NCI-H524 treated with DMSO at 0.1 percent for 48 hours (cell line): Measurements from ENCODE around the gene ZBTB11.
A peak's percentile ranks its signal among the peaks of the same experiment; 100 is the strongest.
"Not testable (repeated sequence)": the region's sequence is repeated elsewhere in the genome, so short reads cannot be mapped to it uniquely, and the experiment has no call there.

Experiments
- DNase-seq: peaks from one replicate; lab custom pipeline; 2025; lab: John Stamatoyannopoulos, UW

Gene ZBTB11

GRCh38 chr3:101676765-101677435, at the start of gene ZBTB11:
TSS of gene ZBTB11 (minus strand) at chr3:101677132. CDS start at chr3:101676914, 218 bp downstream.
- DNase-seq: no peak

GRCh38 chr3:101725890-101726275, 49.0 kb upstream of the ZBTB11 start:
- no peak for DNase-seq

- peak; percentile 52 for DNase-seq
Observed at GRCh38 chr3:101725194-101725889, 48.4 kb upstream of the ZBTB11 start.

GRCh38 chr3:101724329-101725193, 47.6 kb upstream of the ZBTB11 start, which contains the start of gene CEP97:
TSS of gene CEP97 (plus strand) at chr3:101724614. CDS start at chr3:101724677, 63 bp downstream.
- DNase-seq: peak; percentile 97

GRCh38 chr3:101722394-101723173, 45.7 kb upstream of the ZBTB11 start:
- DNase-seq: no peak

- peak; percentile 5 for DNase-seq
Observed at GRCh38 chr3:101720851-101721840, 44.2 kb upstream of the ZBTB11 start.

GRCh38 chr3:101719604-101720185, 42.8 kb upstream of the ZBTB11 start:
- DNase-seq: no peak

- no peak for DNase-seq
Observed at GRCh38 chr3:101718455-101718854, 41.5 kb upstream of the ZBTB11 start.

- no peak for DNase-seq
Observed at GRCh38 chr3:101709126-101709525, 32.2 kb upstream of the ZBTB11 start.

GRCh38 chr3:101704639-101705038, 27.7 kb upstream of the ZBTB11 start:
- DNase-seq: not testable (repeated sequence)

GRCh38 chr3:101703169-101703568, 26.2 kb upstream of the ZBTB11 start:
- DNase-seq: no peak

GRCh38 chr3:101702726-101703125, 25.8 kb upstream of the ZBTB11 start:
- no peak for DNase-seq

- no peak for DNase-seq
Observed at GRCh38 chr3:101701696-101702634, 25.0 kb upstream of the ZBTB11 start.

GRCh38 chr3:101695779-101696372, 18.9 kb upstream of the ZBTB11 start:
- no peak for DNase-seq

GRCh38 chr3:101694836-101695235, 17.9 kb upstream of the ZBTB11 start:
- DNase-seq: not testable (repeated sequence)

GRCh38 chr3:101693540-101693939, 16.6 kb upstream of the ZBTB11 start:
- DNase-seq: not testable (repeated sequence)

GRCh38 chr3:101691685-101692671, 15.0 kb upstream of the ZBTB11 start:
- DNase-seq: not testable (repeated sequence)
